Cerebellar nuclear complex (tissue), 1 donor: ENCODE results near the gene ATF5.
"Not testable (repeated sequence)": the region's sequence is repeated elsewhere in the genome, so short reads cannot be mapped to it uniquely, and the experiment has no call there.

Experiments used
- DNase-seq, 2 experiments: peaks; one replicate each; lab custom pipeline; 2025; lab: John Stamatoyannopoulos, UW

Gene ATF5

DNA sequence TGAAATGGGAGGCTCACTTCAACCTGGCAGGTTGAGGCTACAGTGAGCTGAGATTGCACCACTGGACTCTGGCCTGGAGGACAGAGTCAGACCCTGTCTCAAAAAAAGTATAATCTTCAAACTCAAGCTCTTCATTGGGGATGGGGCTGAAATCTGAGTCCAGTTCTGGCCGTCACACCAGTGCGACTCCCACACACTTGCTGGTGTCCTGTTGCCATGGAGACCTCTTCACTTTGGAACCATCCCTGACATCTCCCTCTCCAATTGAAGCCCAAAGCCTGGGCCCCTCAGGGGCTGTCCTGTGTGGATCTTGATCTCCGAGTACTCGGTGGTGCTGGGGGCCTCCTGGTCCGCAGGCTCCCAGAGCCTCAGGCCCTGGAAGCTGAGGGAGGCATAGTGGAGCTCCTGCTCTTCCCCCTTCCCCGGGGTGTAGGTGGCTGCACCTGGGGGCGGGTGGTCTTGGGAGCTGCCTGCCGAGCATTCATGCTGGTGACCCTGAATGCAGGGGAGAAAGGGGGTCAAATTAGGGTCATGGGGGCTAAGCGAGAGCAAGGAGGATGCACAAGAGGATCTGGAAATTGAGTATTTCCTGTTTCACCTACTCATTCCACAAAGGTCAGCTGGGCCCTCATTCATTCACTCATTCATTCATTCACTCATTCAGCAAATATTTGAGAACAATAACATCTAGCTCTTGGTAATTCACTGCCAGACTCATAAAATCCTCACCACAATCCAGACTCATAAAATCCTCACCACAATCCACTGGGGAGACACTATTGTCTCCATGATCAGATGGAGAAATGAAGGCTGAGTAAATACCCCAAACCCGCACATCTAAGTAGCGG lies 21.0 kb downstream of the ATF5 start:
- no peak for DNase-seq

DNA sequence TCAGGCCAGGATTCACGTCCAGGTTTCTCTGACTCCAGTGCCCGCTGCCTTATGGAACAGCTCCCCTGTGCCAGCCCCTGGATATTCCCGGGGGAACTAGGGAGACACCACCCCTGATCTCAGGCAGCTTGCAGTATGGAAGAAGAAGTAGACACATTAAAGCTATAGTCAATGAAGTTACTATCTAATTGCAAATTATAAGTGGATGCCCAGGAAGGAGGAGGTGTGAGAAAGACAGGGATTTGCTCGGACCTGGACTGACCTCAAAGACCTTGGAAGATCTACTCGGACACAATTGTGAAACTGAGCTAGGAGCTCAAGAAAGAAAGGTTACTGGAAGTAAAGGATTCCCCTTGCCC lies 21.6 kb downstream of the ATF5 start:
- no peak for DNase-seq

DNA sequence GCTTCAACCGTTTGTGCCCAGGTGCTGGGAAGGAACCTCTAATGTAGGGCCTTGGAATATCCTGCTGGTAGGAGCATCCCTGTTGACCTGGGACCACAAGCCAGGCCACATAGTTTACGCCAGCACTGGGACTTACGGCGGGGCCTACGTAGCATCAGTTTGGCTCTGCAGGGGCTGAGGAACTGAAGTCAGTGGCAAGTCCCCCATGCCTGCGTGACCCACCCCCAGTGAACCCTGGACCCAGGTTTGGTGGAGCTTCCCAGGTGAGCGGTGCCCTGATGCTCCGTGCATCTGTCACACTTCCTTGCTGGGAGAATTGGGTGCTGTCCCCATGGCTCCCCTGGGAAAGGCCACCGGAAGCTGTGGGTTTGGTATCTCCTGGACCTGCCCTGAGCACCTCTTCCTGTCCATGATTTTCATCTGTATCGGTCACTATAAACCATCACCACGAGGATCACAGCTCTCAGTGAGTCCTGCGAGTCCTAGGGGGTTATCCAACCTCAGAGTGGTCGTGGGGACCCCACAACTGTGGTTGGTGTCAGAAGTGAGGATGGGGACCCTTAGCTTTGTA lies 22.0 kb downstream of the ATF5 start:
- no peak for DNase-seq

DNA sequence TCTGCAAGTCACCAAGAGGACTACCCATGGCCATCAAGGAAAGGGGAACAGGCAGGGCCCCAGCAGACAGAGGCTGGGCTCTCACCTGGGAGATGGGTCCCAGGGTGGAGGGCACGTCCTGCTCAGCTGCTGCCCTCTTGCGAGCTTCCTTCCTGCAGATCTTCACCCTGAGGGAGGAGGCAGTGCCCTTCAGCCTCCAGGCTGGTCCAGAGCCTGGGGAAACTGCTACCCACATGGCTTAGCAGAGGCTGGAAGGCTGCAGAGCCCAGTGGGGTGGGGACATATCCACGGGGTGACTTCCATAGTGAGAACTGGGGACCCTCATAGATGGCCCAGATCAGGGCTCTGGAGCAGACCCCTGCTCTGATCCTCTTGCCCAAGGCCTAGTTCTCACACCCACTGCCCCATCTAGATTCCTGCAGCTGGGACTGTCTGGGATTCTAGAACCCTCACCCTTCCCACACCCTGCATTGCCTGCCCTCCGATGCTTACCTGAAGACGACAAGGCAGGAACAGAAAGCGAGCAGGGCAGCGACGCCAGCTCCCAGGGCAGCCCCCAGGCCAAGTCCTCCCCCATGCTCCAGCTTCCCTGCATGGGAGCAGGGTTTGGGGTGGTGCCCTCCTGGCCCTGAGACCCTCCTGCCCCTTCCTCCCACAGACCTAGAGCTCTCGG lies 22.9 kb downstream of the ATF5 start:
- no peak for DNase-seq

DNA sequence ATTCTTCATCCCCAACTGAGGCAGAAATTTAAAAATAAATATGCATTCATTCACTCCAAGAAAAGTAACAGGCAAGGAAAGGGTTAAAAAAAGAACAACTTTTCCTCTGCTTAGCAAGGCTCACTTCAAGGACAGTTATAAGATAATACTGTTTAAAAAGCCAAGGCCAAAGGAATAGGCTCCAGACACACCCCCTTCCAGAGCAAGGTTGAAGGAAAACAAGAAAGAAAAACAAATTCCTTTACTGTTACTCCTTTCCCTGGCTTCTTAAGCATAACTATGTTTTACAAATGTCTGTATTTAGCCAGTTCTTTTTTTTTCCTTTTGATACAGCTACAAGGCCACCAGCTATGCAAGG lies 23.5 kb downstream of the ATF5 start:
- no peak for DNase-seq

DNA sequence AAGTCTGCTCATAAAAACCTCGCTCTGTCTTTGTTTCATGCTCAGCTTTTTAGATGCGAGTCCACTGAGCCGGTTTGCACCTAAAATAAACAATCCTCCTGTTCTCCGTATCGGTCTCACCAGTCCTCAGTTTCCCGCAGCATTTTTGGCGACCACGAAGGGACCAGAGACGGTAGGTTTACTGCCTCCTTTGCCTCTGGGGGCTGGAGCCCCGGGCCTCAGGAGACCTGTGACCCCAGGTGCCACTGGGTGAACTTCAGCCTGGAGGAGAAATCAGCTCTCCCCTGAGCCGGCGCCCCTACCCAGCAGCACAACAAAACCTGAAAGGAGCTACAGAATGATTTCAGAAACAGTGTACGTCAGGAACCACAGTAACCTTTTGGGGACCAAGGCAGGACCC lies 23.9 kb downstream of the ATF5 start:
- DNase-seq = no peak

DNA sequence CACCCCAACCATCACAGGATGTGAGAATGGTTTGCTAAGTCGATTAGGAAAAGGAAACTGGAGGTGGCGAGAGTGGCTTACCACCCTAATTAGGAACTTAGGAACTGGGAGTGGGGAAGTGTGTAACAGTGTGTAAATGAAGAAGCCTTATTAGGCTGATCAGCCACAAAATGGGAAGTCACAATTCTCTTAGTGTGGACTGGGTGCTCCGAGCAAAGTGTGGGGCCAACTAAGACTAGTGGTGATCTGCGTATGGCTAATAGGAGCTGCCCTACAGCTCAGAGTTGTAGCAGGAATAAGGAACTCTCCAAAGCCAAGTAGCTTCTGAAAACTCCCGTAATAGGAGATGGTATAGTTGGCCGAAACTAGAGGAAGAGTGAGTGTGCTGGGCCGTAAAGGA lies 24.4 kb downstream of the ATF5 start:
- no peak for DNase-seq

DNA sequence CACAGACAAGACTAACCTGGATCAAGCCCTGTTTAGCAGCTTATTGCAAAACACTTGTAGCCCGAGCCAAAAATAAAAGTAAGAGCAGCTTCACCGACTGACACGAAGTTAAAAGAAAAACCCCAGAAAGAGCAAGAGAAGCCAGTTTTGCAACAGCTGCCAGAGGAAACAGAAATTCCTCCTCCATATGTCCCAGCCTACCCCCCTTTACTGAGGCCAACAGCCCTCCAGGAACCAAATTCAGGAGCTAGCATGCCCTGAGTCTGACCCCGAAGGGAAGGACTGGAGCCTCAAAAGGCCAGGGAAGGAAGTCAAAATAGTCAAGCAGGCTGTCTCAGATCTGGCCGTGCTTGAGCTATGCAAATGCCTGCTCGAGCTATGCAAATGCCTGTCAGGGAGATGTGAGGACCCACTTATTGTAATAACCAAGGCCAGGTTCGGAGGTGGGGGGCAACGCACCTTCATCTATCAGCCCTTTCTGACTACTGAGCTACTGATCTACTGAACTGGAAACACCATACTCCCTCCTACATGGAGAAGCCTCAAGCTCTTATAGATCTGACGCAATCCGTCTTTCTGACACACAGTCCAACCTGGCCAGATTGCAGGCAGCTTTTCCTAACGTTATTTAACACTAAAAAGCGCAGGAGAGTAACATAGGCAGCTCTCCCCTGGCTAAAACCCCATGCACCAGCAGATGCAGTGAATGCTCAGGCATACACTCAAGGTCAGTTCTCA lies 25.3 kb downstream of the ATF5 start:
- no peak for DNase-seq

DNA sequence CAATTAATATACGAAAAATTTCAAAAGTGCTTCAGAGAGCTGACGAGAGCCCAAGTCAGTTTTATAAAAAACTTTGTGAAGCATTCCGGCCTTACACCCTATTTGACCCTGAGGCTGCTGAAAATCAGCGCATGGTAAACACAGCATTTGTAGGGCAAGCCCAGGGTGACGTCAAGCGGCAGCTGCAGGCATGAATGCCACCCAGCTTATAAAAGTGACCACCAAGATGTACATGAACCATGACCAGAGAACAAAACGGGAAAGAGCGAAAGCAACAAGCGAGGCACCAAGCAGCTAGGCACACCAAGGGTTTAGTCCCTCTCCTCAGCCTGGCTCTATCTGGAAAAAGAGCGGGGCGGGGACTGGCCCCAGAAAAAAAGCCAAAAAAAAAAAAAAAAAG lies 25.9 kb downstream of the ATF5 start:
- no peak for DNase-seq

DNA sequence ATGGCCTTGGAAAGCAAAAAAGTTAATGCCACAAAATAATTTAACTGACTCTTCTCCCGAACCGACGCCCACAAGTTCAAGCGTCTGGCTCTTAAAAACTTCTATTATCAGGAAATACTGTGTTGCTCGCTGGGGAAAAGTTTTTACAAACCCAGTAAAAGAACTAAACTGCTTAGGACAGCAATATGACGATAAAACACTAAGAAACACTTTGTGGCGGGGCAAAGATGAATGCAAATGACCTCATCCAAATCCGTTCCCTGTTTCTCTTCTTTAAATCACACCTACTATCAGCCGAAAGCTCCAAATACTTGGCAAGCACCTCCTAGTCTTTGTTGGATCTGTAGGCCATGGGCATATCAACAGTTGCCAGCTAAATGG lies 27.1 kb downstream of the ATF5 start:
- no peak for DNase-seq

DNA sequence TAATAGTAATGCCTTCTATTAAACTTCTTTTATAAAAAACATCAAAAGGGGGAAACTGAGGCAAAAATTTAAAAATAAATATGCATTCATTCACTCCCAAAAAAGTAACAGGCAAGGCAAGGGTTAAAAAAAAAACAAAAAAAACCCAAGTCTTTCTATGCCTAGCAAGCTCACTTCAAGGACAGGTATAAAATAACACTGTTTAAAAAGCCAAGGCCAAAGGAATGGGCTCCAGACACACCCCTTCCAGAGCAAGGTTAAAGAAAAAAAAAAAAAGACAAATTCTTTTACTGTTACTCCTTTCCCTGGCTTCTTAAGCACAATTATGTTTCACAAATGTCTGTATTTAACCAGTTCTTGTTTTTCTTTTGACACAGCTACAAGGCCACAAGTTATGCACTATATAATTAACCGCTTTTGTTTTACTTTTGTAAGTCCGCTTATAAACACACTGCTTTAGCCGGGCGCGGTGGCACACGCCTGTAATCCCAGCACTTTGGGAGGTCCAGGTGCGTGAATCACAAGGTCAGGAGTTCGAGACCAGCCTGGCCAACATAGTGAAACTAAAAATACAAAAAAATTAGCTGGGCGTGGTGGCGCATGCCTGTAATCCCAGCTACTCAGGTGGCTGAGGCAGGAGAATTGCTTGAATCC lies 28.4 kb downstream of the ATF5 start:
- DNase-seq = no peak

DNA sequence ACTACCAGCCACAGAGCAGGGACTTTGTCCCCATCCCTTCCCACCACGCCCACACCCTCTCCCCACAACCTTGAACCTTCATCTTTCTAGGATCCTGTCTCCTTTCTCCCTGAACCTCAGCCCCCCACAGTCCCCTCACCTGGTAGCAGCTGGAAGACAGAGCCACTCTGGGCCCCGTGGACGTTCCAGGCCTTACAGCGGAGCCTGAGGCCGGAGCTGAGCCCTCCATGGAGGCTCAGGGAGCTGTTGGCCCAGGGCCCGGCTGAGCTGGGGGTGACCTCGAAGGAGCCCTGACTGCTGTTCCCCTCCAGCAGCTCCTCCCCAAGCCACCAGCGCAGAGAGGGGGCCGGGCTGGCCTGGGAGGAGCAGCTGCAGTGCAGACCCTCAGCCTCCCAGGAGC lies 29.1 kb downstream of the ATF5 start:
- not testable (repeated sequence) for DNase-seq

DNA sequence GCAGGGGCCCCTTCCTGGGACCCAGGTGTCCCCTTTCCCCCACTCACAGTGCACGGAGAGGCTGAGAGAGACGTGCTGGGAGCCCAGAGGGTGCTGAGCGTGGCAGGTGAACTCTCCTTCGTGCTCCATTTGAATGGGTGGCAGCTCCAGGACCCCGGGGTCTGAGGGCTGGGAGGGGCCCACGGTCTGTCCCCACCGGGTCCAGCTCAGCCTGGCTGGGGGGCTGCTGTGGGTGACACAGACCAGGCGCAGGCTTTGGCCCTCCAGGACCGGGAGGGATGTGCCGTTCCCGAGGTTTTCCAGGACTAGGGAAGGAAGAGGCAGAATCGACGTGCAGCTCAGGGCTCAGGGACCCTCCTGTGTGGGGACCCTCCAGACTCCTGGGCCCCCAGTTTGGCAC lies 29.6 kb downstream of the ATF5 start:
- not testable (repeated sequence) for DNase-seq

DNA sequence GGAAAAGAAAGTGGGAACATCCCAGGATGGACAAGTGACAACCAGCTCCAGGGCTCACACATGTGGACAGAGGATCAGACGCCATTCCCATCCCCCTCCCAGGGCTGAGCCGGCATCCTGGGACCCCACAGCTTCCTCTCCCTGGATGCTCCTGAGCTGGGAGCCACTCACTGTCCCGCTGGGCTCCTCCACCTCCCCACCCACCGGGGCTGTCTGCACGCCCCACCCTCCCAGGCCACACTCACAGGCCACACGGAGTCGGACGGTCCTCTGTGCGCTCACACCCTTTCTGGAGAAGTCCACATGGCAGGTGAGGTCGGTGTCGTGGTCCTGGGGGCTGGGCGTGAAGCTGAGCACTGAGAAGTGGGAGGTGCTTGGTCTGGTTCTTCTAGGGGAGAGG lies 30.9 kb downstream of the ATF5 start:
- not testable (repeated sequence) for DNase-seq

DNA sequence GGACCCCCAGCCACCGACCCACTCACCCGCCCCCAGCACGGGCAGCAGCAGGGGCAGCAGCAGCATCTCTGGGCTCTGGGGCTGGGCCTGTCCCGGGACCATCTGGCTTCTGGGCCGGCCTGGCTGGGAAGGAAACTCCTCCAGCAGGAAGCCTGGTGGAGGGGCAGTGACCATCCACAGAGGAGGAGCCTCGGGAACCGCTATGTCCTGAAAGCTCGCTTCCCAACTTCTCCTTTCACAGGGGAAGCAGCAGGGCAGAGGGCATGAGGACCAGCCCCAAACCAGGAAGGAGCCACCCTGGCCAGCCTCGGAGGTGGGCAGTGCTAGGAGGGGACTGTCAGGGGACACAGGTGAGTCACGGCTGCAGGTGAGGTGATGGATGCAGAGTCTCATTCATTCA lies 32.0 kb downstream of the ATF5 start, which contains the start of gene SIGLEC11:
Gene SIGLEC11, minus strand, starts transcription at position 193 of the 400 bp plus-strand sequence. Its CDS starts 91 bp downstream, at position 102.
- not testable (repeated sequence) for DNase-seq

DNA sequence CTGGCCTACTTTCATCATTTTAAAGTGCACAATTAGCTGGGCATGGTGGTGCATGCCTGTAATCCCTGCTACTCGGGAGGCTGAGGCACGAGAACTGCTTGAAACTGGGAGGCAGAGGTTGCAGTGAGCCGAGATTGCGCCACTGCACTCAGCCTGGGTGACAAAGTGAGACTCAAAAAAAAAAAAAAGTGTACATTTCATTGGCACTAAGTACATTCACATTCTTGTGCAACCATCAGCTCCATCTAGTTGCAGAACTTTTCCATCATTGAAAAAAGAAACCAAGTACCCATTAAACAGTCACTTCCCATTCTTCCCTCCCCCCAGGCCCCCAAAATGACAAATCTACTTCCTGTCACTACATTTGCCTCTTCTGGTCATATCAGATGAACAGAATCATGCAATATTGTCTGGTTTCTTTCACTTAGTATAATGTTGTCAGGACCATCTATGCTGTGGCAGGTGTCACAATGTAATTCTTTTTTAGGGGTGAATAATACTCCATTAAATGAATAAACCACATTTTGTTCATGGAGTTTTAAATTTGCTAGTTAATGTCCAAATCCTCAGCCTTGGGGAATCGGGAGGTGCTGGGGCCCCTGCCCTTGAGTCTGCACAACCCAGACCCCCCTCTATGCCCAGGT lies 39.4 kb downstream of the ATF5 start:
- DNase-seq = no peak

DNA sequence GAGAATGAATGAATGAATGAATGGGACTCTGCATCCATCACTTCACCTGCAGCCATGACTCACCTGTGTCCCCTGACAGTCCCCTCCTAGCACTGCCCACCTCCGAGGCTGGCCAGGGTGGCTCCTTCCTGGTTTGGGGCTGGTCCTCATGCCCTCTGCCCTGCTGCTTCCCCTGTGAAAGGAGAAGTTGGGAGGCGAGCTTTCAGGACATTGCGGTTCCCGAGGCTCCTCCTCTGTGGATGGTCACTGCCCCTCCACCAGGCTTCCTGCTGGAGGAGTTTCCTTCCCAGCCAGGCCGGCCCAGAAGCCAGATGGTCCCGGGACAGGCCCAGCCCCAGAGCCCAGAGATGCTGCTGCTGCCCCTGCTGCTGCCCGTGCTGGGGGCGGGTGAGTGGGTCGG lies 40.4 kb downstream of the ATF5 start:
- not testable (repeated sequence) for DNase-seq

DNA sequence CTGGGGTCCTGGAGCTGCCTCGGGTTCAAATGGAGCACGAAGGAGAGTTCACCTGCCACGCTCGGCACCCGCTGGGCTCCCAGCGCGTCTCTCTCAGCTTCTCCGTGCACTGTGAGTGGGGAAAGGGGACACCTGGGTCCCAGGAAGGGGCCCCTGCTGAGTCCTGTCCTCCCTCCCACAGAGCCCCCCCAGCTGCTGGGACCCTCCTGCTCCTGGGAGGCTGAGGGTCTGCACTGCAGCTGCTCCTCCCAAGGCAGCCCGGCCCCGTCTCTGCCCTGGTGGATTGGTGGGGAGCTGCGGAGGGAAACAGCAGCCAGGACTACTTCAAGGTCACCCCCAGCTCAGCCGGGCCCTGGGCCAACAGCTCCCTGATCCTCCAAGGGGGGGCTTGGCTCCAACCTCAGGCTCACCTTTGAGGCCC lies 43.0 kb downstream of the ATF5 start:
- DNase-seq = no peak

DNA sequence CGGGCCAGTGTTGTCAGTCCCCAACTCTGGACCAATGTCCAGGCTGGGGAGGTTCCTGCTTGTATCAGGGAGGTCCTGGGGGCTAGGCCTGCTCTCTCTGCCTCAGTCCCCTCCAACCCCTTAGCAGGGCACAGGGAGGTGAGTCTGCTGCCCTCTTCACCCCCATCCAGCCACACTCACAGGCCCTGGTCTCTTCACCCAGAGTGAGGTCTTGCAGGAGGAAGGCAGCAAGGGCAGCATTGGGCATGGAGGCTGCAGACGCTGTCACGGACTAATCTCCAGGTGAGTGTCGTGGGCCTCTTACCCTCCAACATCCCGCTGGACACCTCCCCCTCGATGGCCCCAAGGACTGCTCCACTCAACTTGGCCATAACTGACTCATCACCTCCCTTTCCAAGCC lies 43.8 kb downstream of the ATF5 start:
- no peak for DNase-seq

DNA sequence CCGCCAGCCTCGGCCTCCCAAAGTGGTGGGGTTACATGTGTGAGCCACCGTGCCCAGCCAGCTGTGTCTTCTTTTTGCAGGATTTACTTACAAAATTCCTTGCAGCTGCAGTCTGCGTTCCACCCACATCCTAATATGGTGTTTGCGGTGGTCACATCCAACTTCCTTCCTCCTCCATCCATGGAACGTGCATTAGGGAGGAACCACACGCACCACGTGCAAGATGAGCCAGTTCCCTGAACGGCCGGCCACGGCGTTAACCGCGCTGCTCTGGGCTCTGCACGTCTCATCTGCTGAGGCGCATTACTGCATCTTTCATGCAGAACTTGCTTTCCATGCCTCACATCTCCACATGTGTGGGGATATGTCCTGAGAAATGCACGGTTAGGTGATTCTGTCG lies 45.0 kb downstream of the ATF5 start:
- no peak for DNase-seq

DNA sequence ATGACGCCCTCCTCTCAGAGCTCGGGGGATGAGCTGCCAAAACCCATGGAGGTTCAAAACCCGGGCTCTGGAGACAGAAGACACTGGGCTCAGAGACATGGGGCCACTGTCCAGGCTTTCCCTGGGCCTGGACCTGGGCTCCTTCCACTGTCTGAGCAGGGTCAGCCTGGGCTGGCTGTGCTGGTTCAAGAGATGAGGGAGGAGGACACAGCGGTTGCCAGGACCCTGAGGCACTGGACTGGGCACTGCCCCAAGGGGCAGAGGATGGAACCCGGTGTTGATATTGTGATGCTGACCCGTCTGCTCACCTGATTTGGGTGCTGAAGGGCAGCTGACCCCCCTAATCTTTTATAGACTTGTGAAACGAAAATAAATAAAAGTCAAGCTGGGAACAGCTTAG lies 46.0 kb downstream of the ATF5 start:
- no peak for DNase-seq

DNA sequence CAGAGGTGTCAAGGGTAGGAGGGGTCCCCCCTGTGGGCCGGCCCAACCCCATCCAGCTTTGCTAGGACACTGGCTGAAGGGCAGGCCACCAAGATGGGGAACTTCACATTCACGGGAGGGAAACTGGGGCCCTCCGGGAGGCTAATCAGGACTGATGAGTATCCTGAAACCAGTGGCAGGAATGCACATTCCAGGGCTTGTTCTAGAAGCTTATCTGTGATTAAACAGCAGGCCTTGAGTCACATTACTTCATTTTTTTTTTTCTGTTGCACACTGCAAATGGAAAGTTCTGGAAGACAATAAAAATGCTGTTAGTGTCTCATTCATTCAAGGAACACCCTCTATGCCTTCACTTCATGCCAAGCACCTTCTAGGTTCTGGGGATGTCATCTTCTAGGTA lies 47.5 kb downstream of the ATF5 start:
- DNase-seq = no peak
